HG02840 (cell line): ENCODE measurements around the gene FDCSP.
A peak's percentile ranks its signal among the peaks of the same experiment; 100 is the strongest.
"Not testable (repeated sequence)": the region's sequence is repeated elsewhere in the genome, so short reads cannot be mapped to it uniquely, and the experiment has no call there.

Source experiments
- ATAC-seq: cut with Tn5 transposase; IDR thresholded peaks from one replicate; pipeline ENCODE4 v1.9.1; 2021; ENCODE audit warnings: mild to moderate bottlenecking, moderate library complexity, moderate number of reproducible peaks; ENCODE audit not compliant: unreplicated experiment, low FRiP score

Gene FDCSP

GRCh38 chr4:70225824-70226223 is at the start of gene FDCSP:
Gene FDCSP, plus strand, starts transcription at chr4:70226124. Its CDS starts 5,071 bp downstream, at chr4:70231195.
- ATAC-seq: no peak

- ATAC-seq: no peak
These were observed 48.8 kb upstream of the FDCSP start for GRCh38 chr4:70177090-70177489.

DNA sequence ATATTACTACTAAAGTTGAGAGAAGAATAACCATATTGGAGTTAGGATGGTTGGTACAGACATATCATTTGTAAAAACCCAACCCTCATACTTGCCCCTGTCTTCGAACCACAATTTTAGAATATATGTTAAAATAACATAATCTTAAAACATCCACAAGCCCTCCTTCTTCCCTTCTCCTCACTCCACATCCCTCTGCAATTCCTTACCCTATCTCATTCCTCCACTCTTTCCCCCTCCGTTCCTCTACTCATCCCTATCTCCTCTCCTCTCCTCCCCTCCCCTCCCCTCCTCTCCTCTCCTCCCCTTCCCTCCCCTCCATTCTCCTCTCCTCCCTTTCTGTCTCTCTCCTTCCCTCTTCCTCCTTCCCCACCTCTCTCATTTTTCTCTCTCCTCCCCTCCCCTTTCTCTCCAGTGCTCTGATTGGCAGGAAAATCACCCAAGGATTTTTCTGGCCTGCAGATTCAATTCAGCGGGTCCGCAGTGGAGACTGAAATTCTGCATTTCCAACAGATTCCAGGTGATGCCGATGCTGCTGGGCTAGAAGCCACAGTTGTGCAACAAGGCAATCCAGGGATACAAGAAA is 47.8 kb upstream of the FDCSP start:
- no peak for ATAC-seq

GRCh38 chr4:70179811-70180210 is 46.1 kb upstream of the FDCSP start:
- no peak for ATAC-seq

DNA sequence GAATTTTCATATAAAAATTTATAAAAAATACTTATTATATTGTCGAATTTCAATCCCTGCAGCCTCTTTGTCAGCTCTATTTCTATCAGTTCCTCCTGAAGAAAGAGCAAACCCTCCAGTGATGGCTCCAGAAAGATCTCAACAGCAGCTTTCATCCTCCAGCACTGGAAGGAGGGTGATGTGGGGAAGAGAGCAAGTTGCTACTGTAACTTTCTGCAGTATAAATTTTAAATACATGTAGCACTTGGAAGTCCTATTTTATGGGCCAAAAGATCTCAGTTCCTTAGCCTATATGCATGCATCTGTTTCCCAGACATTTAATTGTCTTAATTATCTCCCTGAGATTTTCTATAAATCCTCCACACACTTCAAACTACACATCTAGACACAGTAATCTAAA is 44.1 kb upstream of the FDCSP start:
- ATAC-seq: no peak

- no peak for ATAC-seq
These were observed 43.3 kb upstream of the FDCSP start for GRCh38 chr4:70182517-70183167.

GRCh38 chr4:70183168-70183939 is 42.6 kb upstream of the FDCSP start:
- ATAC-seq: peak; percentile 68

- no peak for ATAC-seq
These were observed 42.0 kb upstream of the FDCSP start for GRCh38 chr4:70183940-70184246.

GRCh38 chr4:70187216-70187615 is 38.7 kb upstream of the FDCSP start:
- ATAC-seq: no peak

- ATAC-seq: no peak
These were observed 35.3 kb upstream of the FDCSP start for GRCh38 chr4:70190579-70190978.

DNA sequence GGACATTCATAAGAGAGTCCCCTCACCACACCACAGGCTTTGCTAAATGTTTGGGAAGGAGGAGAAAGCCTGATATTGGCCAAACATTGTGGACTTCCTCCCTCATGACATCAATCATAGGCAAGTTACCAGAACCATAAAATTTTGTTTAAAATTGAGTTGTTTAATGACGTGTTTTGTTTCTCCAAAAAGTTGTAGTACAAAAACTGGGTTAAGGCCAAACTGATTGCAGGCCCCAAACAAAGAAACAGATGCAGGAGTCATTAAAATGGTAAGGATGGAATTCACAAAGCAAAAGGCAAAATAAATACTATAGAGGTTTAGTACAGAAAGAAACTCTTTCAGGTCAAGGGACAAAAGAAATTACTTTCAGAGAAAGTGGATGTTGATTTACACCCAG is 34.3 kb upstream of the FDCSP start:
- no peak for ATAC-seq

DNA sequence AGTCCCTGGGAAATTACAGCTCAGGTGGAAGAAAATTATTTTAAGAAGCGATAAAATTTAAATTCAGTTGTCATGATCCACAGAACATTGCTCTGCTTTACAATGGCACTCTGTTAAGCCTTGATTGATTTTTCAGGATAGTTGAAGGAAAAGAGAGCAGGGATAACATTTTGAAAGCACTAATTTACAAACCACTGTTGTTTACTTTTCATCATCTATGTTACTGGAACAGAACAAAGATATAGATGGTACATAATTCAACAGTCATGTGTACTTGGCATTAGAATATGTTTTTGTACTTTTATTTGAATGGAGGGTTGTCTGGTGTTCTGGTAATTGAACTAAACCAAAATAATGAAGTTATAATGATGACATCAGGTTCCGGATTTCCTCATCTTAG is 33.0 kb upstream of the FDCSP start:
- ATAC-seq: no peak

- no peak for ATAC-seq
These were observed 30.5 kb upstream of the FDCSP start, which contains the start of gene ODAM for GRCh38 chr4:70195425-70195824. Gene ODAM, plus strand, starts transcription at chr4:70195725. Its CDS starts 819 bp downstream, at chr4:70196544.

- ATAC-seq: no peak
These were observed 29.1 kb upstream of the FDCSP start for GRCh38 chr4:70196857-70197256.

GRCh38 chr4:70197842-70198241 is 28.1 kb upstream of the FDCSP start:
- no peak for ATAC-seq

DNA sequence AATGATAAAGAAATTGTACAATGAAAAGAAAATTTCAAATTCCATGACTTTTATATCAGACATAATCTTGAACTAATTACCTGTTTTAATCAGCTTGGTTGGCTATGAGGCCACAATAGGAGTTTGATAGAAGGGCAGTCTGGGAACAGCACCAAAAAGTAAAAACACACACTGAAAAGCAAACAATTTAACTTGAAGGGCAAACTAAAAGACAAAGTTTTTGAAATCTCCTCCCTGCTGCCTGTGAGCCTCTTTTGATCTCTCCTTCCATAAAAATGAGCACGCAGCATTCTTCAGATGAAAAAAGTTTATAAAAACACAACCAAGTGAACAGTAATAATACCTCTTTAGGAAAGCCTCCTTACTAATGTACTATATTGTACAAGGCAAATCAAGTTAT is 22.3 kb upstream of the FDCSP start:
- no peak for ATAC-seq

- not testable (repeated sequence) for ATAC-seq
These were observed 13.2 kb upstream of the FDCSP start for GRCh38 chr4:70212752-70213151.

- not testable (repeated sequence) for ATAC-seq
These were observed 9.8 kb upstream of the FDCSP start for GRCh38 chr4:70216109-70216508.

DNA sequence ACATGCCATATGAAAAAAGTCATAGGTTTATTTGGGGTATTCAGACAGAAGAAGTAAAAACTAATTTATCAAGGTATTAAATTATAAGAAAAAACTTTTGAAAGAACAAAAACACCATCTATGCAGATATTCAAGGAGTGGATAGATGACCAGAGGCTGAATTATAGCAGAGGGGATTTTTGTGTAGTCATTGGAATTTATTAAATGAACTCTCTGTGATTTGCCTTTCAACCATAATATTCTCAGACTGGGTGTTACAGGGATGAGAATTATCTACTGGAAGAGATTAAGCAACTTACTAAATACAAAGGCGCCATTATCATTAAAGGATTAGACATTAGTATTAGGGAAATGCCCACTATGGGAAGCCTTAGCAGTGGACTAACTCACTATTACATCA is 9.4 kb upstream of the FDCSP start:
- ATAC-seq: not testable (repeated sequence)

DNA sequence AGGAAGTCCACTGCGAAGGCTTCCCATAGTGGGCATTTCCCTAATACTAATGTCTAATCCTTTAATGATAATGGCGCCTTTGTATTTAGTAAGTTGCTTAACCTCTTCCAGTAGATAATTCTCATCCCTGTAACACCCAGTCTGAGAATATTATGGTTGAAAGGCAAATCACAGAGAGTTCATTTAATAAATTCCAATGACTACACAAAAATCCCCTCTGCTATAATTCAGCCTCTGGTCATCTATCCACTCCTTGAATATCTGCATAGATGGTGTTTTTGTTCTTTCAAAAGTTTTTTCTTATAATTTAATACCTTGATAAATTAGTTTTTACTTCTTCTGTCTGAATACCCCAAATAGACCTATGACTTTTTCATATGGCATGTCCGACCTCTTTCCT is 4.5 kb upstream of the FDCSP start:
- not testable (repeated sequence) for ATAC-seq

DNA sequence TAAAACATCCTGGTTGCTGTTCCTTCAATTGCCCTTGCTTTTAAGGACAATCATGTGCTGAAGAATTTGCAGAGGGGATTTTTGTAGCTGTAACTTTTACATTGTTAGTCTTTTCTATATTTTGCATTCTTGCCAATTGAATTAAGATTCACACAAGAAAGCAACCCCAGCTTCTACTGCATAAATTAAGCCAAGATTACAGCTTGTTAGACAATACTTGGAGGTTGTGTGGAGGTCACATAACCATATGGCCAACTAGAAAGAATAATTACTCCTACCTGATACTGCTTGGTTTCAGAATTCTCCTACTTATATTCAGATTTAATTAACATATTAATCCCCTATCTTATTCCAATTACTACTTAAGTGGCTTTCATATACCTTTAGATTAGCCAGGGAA is 4.1 kb upstream of the FDCSP start:
- ATAC-seq: not testable (repeated sequence)

DNA sequence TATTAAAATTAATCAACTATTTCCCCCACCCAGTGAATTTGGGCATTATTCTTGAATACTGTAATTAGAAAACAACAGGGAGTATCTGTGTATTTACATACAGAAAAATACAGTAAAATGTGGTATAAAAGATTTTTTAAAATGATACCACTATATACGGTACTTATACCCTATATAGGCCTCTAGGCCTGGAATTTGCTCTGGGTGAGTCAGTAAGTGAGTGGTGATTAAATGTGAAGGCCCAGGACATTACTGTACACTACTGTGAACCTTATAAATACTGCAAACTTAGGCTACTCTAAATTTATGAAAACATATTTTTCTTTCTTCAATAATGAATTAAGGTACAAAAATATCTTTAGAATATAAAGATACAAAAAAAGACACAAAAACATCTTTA is 10.2 kb downstream of the FDCSP start:
- no peak for ATAC-seq
